Activated T-cell treated with anti-CD3 and anti-CD28 coated beads, Interleukin-2, amount 50 U/mL, for 4 hours (primary cell): ENCODE measurements around the gene KCNH6. TPM values are rescaled to one million over a fixed set of nuclear protein-coding genes. Genes with fewer than 3 reads are reported as not detected.

Experiments
- ATAC-seq, 2 donors: fragments of 200-7000 bp; cut with Tn5 transposase; one replicate each; pipeline ENCODE4 v1.10.0; 2021
- DNase-seq: peaks from one replicate; pipeline ENCODE4 v3.0.0-alpha.2; 2020
- H3K27me3 Mint-ChIP-seq: one replicate; pipeline ENCODE4 v1.8.0; 2021; ENCODE audit warnings: low read depth, mixed read lengths
- H3K36me3 Mint-ChIP-seq: one replicate; pipeline ENCODE4 v1.8.0; 2022; ENCODE audit warnings: mixed read lengths; ENCODE audit not compliant: insufficient read depth
- H3K4me1 Mint-ChIP-seq: one replicate; pipeline ENCODE4 v1.8.0; 2021; ENCODE audit warnings: low read depth, mixed read lengths
- H3K4me3 Mint-ChIP-seq: one replicate; pipeline ENCODE4 v1.8.0; 2021; ENCODE audit warnings: mild to moderate bottlenecking, moderate library complexity, mixed read lengths
- H3K9me3 Mint-ChIP-seq: one replicate; pipeline ENCODE4 v1.8.0; 2021; ENCODE audit warnings: mixed read lengths
- total RNA-seq, 3 donors: library from RNA; stranded (reverse); gene quantifications; one replicate each; pipeline ENCODE4 v1.2.1, GENCODE V29; 2021

KCNH6 gene
- total RNA-seq, 3 donors from 2014 or later, result not detected

GRCh38 chr17:63480826-63481487 lies 42.2 kb upstream of the KCNH6 start:
- H3K36me3 Mint-ChIP-seq, result no peaks in the 10 kb centered on the region
- H3K27me3 Mint-ChIP-seq, result peaks cover 17% of the 10 kb centered on the region
- peaks cover 16% of the 10 kb centered on the region for H3K4me1 Mint-ChIP-seq
- no peaks in the 10 kb centered on the region for H3K9me3 Mint-ChIP-seq
- ATAC-seq (no peak), DNase-seq (no peak)
- no peak overlapping the region for H3K4me3 Mint-ChIP-seq

DNA sequence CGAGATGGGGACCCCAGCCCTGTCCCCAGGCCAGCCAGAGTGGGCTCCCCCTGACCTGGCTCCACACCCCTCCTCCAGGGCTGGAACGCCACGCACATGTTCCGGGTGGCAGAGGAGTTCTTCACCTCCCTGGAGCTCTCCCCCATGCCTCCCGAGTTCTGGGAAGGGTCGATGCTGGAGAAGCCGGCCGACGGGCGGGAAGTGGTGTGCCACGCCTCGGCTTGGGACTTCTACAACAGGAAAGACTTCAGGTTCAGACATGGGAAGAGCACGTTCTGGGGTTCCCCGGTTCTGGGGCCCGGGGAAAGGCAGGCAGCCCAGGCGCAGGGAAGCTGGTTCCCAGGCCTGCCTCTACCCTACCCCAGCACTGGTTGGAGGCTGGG lies 41.7 kb upstream of the KCNH6 start:
- Mint-ChIP-seq H3K27me3 (peaks cover 17% of the 10 kb centered on the region), H3K36me3 (no peaks in the 10 kb centered on the region), H3K9me3 (no peaks in the 10 kb centered on the region), H3K4me1 (peaks cover 16% of the 10 kb centered on the region), H3K4me3 (no peak overlapping the region)
- DNase-seq (no peak), ATAC-seq (no peak)

GRCh38 chr17:63482509-63482908 lies 40.6 kb upstream of the KCNH6 start:
- ATAC-seq (no peak), DNase-seq (no peak)
- H3K4me1 Mint-ChIP-seq, result peaks cover 14% of the 10 kb centered on the region
- H3K36me3 Mint-ChIP-seq, result no peaks in the 10 kb centered on the region
- peaks cover 15% of the 10 kb centered on the region for H3K27me3 Mint-ChIP-seq
- no peak overlapping the region for H3K4me3 Mint-ChIP-seq
- no peaks in the 10 kb centered on the region for H3K9me3 Mint-ChIP-seq

- H3K4me3 Mint-ChIP-seq, result no peak overlapping the region
- peaks cover 9% of the 10 kb centered on the region for H3K4me1 Mint-ChIP-seq
- ATAC-seq (no peak), DNase-seq (no peak)
- peaks cover 10% of the 10 kb centered on the region for H3K27me3 Mint-ChIP-seq
- no peaks in the 10 kb centered on the region for H3K36me3 Mint-ChIP-seq
- no peaks in the 10 kb centered on the region for H3K9me3 Mint-ChIP-seq
These were observed 40.1 kb upstream of the KCNH6 start for GRCh38 chr17:63483038-63483437.

- Mint-ChIP-seq H3K4me1 (peaks cover 3% of the 10 kb centered on the region), H3K27me3 (peaks cover 6% of the 10 kb centered on the region), H3K9me3 (no peaks in the 10 kb centered on the region), H3K4me3 (no peak overlapping the region), H3K36me3 (no peaks in the 10 kb centered on the region)
- ATAC-seq (no peak), DNase-seq (no peak)
These were observed 39.2 kb upstream of the KCNH6 start for GRCh38 chr17:63483655-63484575.

DNA sequence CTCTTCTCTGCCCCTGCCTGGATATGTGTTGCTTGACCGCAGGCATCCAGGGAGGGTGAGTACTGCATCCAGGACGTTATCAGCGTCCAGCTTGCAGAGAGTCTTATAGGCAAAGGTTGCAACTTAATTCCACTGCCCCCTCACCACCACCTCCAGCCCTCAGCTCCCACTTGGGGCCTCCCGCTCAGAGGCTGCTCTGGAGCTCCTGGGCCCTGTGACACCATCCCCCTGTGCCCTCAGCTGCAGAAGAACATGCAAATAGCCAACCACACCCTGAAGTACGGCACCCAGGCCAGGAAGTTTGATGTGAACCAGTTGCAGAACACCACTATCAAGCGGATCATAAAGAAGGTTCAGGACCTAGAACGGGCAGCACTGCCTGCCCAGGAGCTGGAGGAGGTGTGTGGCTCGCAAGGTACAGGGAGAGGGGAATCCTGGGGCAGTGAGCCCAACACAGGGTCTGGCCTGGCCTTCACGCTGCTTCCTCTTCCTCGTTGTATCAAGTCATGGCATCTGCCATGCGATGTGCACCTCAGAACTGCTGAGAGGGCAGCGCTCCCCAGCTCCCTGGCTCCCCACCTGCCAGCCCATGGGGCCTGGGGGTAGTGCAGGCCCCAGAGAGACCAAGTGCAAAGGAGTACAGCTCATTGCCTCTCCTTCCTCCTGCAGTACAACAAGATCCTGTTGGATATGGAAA lies 36.7 kb upstream of the KCNH6 start:
- ATAC-seq, result no peak
- DNase-seq, result no peak
- no peaks in the 10 kb centered on the region for H3K4me1 Mint-ChIP-seq
- H3K9me3 Mint-ChIP-seq, result no peaks in the 10 kb centered on the region
- H3K27me3 Mint-ChIP-seq, result no peaks in the 10 kb centered on the region
- H3K4me3 Mint-ChIP-seq, result no peak overlapping the region
- H3K36me3 Mint-ChIP-seq, result no peaks in the 10 kb centered on the region

DNA sequence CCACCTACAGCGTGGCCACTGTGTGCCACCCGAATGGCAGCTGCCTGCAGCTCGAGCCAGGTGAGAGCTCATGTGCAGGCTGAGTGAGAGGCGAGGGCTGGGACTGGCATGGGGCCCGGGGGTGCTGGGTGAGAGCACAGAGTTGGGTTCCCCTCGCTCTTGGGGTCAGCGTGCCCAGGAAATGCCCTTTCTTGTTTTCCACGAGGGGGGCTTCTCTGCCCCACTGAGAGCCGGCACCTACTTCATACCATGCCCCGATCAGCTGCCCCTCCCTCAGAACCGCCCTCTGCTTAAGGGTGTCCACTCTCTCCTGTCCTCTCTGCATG lies 36.2 kb upstream of the KCNH6 start:
- Mint-ChIP-seq H3K27me3 (no peaks in the 10 kb centered on the region), H3K4me3 (no peak overlapping the region), H3K9me3 (no peaks in the 10 kb centered on the region), H3K36me3 (no peaks in the 10 kb centered on the region), H3K4me1 (no peaks in the 10 kb centered on the region)
- no peak for DNase-seq
- ATAC-seq, result no peak

- Mint-ChIP-seq H3K4me3 (no peak overlapping the region), H3K4me1 (no peaks in the 10 kb centered on the region), H3K36me3 (no peaks in the 10 kb centered on the region), H3K27me3 (no peaks in the 10 kb centered on the region), H3K9me3 (no peaks in the 10 kb centered on the region)
- no peak for ATAC-seq
- no peak for DNase-seq
These were observed 34.3 kb upstream of the KCNH6 start for GRCh38 chr17:63488851-63489250.

- Mint-ChIP-seq H3K27me3 (no peaks in the 10 kb centered on the region), H3K4me1 (no peaks in the 10 kb centered on the region), H3K36me3 (no peaks in the 10 kb centered on the region), H3K4me3 (no peak overlapping the region), H3K9me3 (no peaks in the 10 kb centered on the region)
- DNase-seq, result no peak
- ATAC-seq, result no peak
These were observed 33.9 kb upstream of the KCNH6 start for GRCh38 chr17:63489291-63489690.

GRCh38 chr17:63490329-63490728 lies 32.8 kb upstream of the KCNH6 start:
- DNase-seq, result no peak
- Mint-ChIP-seq H3K36me3 (no peaks in the 10 kb centered on the region), H3K4me1 (no peaks in the 10 kb centered on the region), H3K4me3 (no peak overlapping the region), H3K9me3 (no peaks in the 10 kb centered on the region), H3K27me3 (no peaks in the 10 kb centered on the region)
- no peak for ATAC-seq

DNA sequence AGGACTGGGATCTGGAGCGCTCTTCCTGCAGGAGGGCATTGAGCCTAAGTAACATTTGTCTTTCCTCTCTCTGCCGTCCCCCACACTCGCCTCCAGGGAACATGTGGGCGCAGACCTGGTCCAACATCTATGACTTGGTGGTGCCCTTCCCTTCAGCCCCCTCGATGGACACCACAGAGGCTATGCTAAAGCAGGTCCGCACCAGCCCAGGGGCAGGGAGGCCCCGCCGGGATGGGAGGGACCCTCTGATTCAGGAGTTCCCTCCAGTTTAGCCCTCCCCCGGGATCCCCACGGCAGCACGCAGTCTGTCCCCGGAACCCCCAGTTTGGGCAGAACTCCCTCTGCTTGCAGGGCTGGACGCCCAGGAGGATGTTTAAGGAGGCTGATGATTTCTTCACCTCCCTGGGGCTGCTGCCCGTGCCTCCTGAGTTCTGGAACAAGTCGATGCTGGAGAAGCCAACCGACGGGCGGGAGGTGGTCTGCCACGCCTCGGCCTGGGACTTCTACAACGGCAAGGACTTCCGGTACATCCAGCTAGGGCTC lies 32.2 kb upstream of the KCNH6 start:
- H3K4me3 Mint-ChIP-seq, result no peak overlapping the region
- ATAC-seq, result no peak
- no peaks in the 10 kb centered on the region for H3K4me1 Mint-ChIP-seq
- no peak for DNase-seq
- H3K27me3 Mint-ChIP-seq, result no peaks in the 10 kb centered on the region
- no peaks in the 10 kb centered on the region for H3K36me3 Mint-ChIP-seq
- H3K9me3 Mint-ChIP-seq, result no peaks in the 10 kb centered on the region

DNA sequence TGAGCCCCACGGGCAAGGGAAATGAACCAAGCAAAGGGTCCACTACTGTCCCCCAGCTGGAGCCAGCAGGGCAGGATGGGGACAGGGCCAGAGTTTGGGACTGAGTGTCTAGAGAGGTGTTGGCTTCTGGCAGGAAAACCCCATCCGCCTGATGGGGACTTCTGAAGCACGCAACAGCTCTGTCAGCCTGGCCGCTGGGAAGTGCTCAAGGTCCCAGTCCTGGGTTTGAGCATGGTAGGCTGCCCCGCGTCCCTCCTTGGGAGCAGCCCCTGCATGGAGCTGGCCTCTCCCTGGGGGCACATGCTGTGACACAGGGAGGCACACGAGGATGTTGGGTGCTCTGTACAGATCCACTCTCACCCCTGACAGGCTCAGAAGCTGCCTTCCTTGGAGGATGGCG lies 31.7 kb upstream of the KCNH6 start:
- H3K4me1 Mint-ChIP-seq, result no peaks in the 10 kb centered on the region
- ATAC-seq, result no peak
- H3K9me3 Mint-ChIP-seq, result no peaks in the 10 kb centered on the region
- H3K27me3 Mint-ChIP-seq, result no peaks in the 10 kb centered on the region
- no peak overlapping the region for H3K4me3 Mint-ChIP-seq
- H3K36me3 Mint-ChIP-seq, result no peaks in the 10 kb centered on the region
- no peak for DNase-seq

- Mint-ChIP-seq H3K4me3 (no peak overlapping the region), H3K27me3 (no peaks in the 10 kb centered on the region), H3K36me3 (no peaks in the 10 kb centered on the region), H3K9me3 (no peaks in the 10 kb centered on the region), H3K4me1 (no peaks in the 10 kb centered on the region)
- ATAC-seq (no peak), DNase-seq (no peak)
These were observed 31.1 kb upstream of the KCNH6 start for GRCh38 chr17:63491977-63492618.

DNA sequence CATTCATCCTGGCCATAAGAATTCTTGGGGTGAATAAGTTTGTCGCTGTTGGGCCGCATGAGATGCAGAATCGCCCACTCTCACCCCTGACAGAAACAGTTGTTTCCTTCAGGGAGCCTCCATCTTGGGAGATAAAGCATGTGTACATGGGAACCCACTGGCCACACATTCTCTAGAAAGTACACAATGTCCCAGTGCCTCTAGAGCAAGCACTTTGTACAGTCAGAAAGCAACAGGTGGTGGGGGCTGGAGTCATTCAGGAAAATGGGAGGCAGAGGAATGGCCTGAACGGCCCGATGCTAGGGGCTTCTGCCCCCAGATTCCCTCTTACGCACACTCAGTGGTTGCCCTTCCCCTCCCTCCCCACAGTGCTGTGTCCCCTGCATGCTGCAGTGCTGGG lies 30.2 kb upstream of the KCNH6 start:
- Mint-ChIP-seq H3K27me3 (no peaks in the 10 kb centered on the region), H3K4me3 (no peak overlapping the region), H3K4me1 (no peaks in the 10 kb centered on the region), H3K9me3 (no peaks in the 10 kb centered on the region), H3K36me3 (no peaks in the 10 kb centered on the region)
- no peak for ATAC-seq
- no peak for DNase-seq
